GM12878 (cell line): Measurements from ENCODE around the gene CNTNAP2.

Source experiments
- CBX5 ChIP-seq: sonication (generic); IDR thresholded peaks from 2 replicates; pipeline ENCODE4 v1.6.1; 2016; ENCODE audit warnings: low read depth, moderate library complexity, mild to moderate bottlenecking, inconsistent platforms
- CHD2 ChIP-seq: IDR thresholded peaks from 2 replicates; pipeline ENCODE4 v1.6.1; 2011; ENCODE audit warnings: low read depth, low read length, improper control_type of control experiment, borderline replicate concordance
- EZH2 ChIP-seq: IDR thresholded peaks from 2 replicates; pipeline ENCODE4 v1.6.1; 2012; ENCODE audit warnings: low read depth, mild to moderate bottlenecking, control low read depth, inconsistent platforms, low read length, borderline replicate concordance; ENCODE audit not compliant: control insufficient read depth
- POLR2A ChIP-seq: IDR thresholded peaks from 2 replicates; pipeline ENCODE4 v1.6.1; 2011; ENCODE audit warnings: low read depth, mild to moderate bottlenecking, low read length
- REST ChIP-seq: IDR thresholded peaks from 2 replicates; pipeline ENCODE4 v1.6.1; 2012; ENCODE audit warnings: mild to moderate bottlenecking, low read depth, low read length

- no peak for TF ChIP-seq CBX5
- no peak for TF ChIP-seq CHD2
- no peak for TF ChIP-seq EZH2
- no peak for TF ChIP-seq REST
- TF ChIP-seq POLR2A, result no peak
Measured at GRCh38 chr7:146772601-146773000, 656.0 kb downstream of the CNTNAP2 start.
